DND-41 (cell line): ENCODE results near the gene LECT2.

Experiments used
- ATAC-seq: fragments of 200-7000 bp; cut with Tn5 transposase; 3 replicates; pipeline ENCODE4 v1.9.1; 2021; ENCODE audit warnings: low read depth; ENCODE audit not compliant: insufficient read depth
- DNase-seq: peaks from one replicate; pipeline ENCODE4 v3.0.0-alpha.2; 2020
- H2AFZ ChIP-seq: 2 replicates; pipeline ENCODE4 v1.6.0; 2012; ENCODE audit warnings: low read depth, low read length
- H3K27ac ChIP-seq: 2 replicates; pipeline ENCODE4 v1.5.1; 2012; ENCODE audit warnings: low read length, inconsistent platforms
- H3K27me3 ChIP-seq: fragments of 200-600 bp; sonication (generic); 2 replicates; pipeline ENCODE4 v1.6.0; 2012; ENCODE audit warnings: low read length, mild to moderate bottlenecking, inconsistent platforms; ENCODE audit not compliant: insufficient read depth, poor library complexity
- H3K36me3 ChIP-seq: 2 replicates; pipeline ENCODE4 v1.5.1; 2012; ENCODE audit warnings: low read length, inconsistent platforms; ENCODE audit not compliant: insufficient read depth
- H3K4me1 ChIP-seq: 2 replicates; pipeline ENCODE4 v1.5.1; 2012; ENCODE audit warnings: mild to moderate bottlenecking, low read length; ENCODE audit not compliant: insufficient read depth
- H3K4me2 ChIP-seq: 2 replicates; pipeline ENCODE4 v1.6.0; 2012; ENCODE audit warnings: mild to moderate bottlenecking, moderate library complexity, low read length, inconsistent platforms; ENCODE audit not compliant: insufficient read depth
- H3K4me3 ChIP-seq, 2 experiments: fragments of 200-600 bp in 1 of 2; shearing (Covaris generic) in 1 of 2; 2 replicates each; pipeline ENCODE4 v1.5.1; 2012 to 2016; ENCODE audit warnings: inconsistent platforms in 2 of 2, low read length in 2 of 2, mild to moderate bottlenecking in 2 of 2, low read depth in 1 of 2, moderate library complexity in 1 of 2
- H3K79me2 ChIP-seq: 2 replicates; pipeline ENCODE4 v1.6.0; 2012; ENCODE audit warnings: low read length, inconsistent platforms; ENCODE audit not compliant: insufficient read depth
- H3K9ac ChIP-seq: 2 replicates; pipeline ENCODE4 v1.6.0; 2012; ENCODE audit warnings: low read depth, mild to moderate bottlenecking, inconsistent platforms, low read length, moderate library complexity
- H3K9me3 ChIP-seq: 2 replicates; pipeline ENCODE4 v1.5.1; 2012; ENCODE audit warnings: low read length, moderate library complexity, mild to moderate bottlenecking, inconsistent platforms; ENCODE audit not compliant: insufficient read depth, severe bottlenecking
- H4K20me1 ChIP-seq: 2 replicates; pipeline ENCODE4 v1.6.0; 2012; ENCODE audit warnings: low read length; ENCODE audit not compliant: insufficient read depth
- CTCF ChIP-seq: IDR thresholded peaks from 2 replicates; pipeline ENCODE4 v1.5.1; 2012; ENCODE audit warnings: borderline replicate concordance, low read length, moderate library complexity, mild to moderate bottlenecking; ENCODE audit not compliant: poor library complexity, severe bottlenecking; ENCODE audit errors: extremely low read depth
- EZH2 ChIP-seq: IDR thresholded peaks from 3 replicates; pipeline ENCODE4 v1.6.1; 2012; ENCODE audit warnings: borderline replicate concordance, low read depth, mild to moderate bottlenecking, moderate library complexity, low read length, inconsistent platforms; ENCODE audit not compliant: severe bottlenecking

The LECT2 gene

GRCh38 chr5:135986891-135987401, 32.2 kb upstream of the LECT2 start:
- H3K9me3 ChIP-seq: no peaks in the 10 kb centered on the region
- H2AFZ ChIP-seq: no peak overlapping the region
- DNase-seq (no peak), ATAC-seq (no peak)
- no peak for TF ChIP-seq EZH2
- TF ChIP-seq CTCF: no peak
- H3K27me3 ChIP-seq: peaks cover 3% of the 10 kb centered on the region
- no peaks in the 10 kb centered on the region for H3K4me1 ChIP-seq
- H3K9ac ChIP-seq: no peak overlapping the region
- no peak overlapping the region for H3K27ac ChIP-seq
- H3K4me3 ChIP-seq: no peak overlapping the region
- H3K79me2 ChIP-seq: no peaks in the 10 kb centered on the region
- H3K4me2 ChIP-seq: no peak overlapping the region
- H4K20me1 ChIP-seq: no peaks in the 10 kb centered on the region
- no peaks in the 10 kb centered on the region for H3K36me3 ChIP-seq

GRCh38 chr5:135986401-135986800, 31.6 kb upstream of the LECT2 start:
- no peak for TF ChIP-seq EZH2
- TF ChIP-seq CTCF: no peak
- ATAC-seq (no peak), DNase-seq (no peak)
- Histone ChIP-seq H3K9ac (no peak overlapping the region), H3K27ac (no peak overlapping the region), H3K27me3 (peaks cover 3% of the 10 kb centered on the region), H3K4me2 (no peak overlapping the region), H3K36me3 (no peaks in the 10 kb centered on the region), H4K20me1 (no peaks in the 10 kb centered on the region), H3K4me1 (no peaks in the 10 kb centered on the region), H3K4me3 (no peak overlapping the region), H3K9me3 (no peaks in the 10 kb centered on the region), H2AFZ (no peak overlapping the region), H3K79me2 (no peaks in the 10 kb centered on the region)

- Histone ChIP-seq H3K36me3 (no peaks in the 10 kb centered on the region), H4K20me1 (no peaks in the 10 kb centered on the region), H3K4me3 (no peak overlapping the region), H3K27me3 (peaks cover 3% of the 10 kb centered on the region), H3K4me2 (no peak overlapping the region), H2AFZ (no peak overlapping the region), H3K9ac (no peak overlapping the region), H3K27ac (no peak overlapping the region), H3K9me3 (no peaks in the 10 kb centered on the region), H3K79me2 (no peaks in the 10 kb centered on the region), H3K4me1 (no peaks in the 10 kb centered on the region)
- DNase-seq (no peak), ATAC-seq (no peak)
- TF ChIP-seq CTCF (no peak), EZH2 (no peak)
Measured at GRCh38 chr5:135985951-135986350, 31.2 kb upstream of the LECT2 start.

- no peak overlapping the region for H3K4me2 ChIP-seq
Measured at GRCh38 chr5:135980620-135981019, 25.8 kb upstream of the LECT2 start.

More at GRCh38 chr5:135980620-135981019, 25.8 kb upstream of the LECT2 start:
- Histone ChIP-seq H2AFZ (no peak overlapping the region), H4K20me1 (no peaks in the 10 kb centered on the region), H3K4me1 (no peaks in the 10 kb centered on the region), H3K4me3 (no peak overlapping the region), H3K9ac (no peak overlapping the region), H3K36me3 (no peaks in the 10 kb centered on the region), H3K9me3 (no peaks in the 10 kb centered on the region), H3K27ac (no peak overlapping the region), H3K27me3 (peaks cover 5% of the 10 kb centered on the region), H3K79me2 (no peaks in the 10 kb centered on the region)
- ATAC-seq: no peak
- TF ChIP-seq EZH2 (no peak), CTCF (no peak)
- no peak for DNase-seq
